ENCODE data around the gene CEP170B. TPM values are rescaled to one million over a fixed set of nuclear protein-coding genes. Genes with fewer than 3 reads are reported as not detected.
"Not testable (repeated sequence)": the region's sequence is repeated elsewhere in the genome, so short reads cannot be mapped to it uniquely, and the experiment has no call there.

Gene CEP170B
- polyA plus RNA-seq, 1 donor, result 11.7 TPM

- DNase-seq, result no peak
These were observed 12.9 kb downstream of the CEP170B start for GRCh38 chr14:104877806-104878550.

GRCh38 chr14:104878582-104878981 is 13.5 kb downstream of the CEP170B start:
- no peak for DNase-seq

GRCh38 chr14:104879201-104879982 is 14.3 kb downstream of the CEP170B start:
- DNase-seq, result no peak

GRCh38 chr14:104879983-104880565 is 15.0 kb downstream of the CEP170B start:
- no peak for DNase-seq

- no peak for DNase-seq
These were observed 15.6 kb downstream of the CEP170B start for GRCh38 chr14:104880584-104881210.

GRCh38 chr14:104881369-104881979 is 16.4 kb downstream of the CEP170B start:
- DNase-seq, result no peak

- DNase-seq, result no peak
These were observed 17.4 kb downstream of the CEP170B start for GRCh38 chr14:104882325-104882973.

GRCh38 chr14:104882991-104883660 is 18.1 kb downstream of the CEP170B start:
- no peak for DNase-seq

GRCh38 chr14:104883681-104884361 is 18.8 kb downstream of the CEP170B start:
- DNase-seq, result no peak

GRCh38 chr14:104884381-104884780 is 19.3 kb downstream of the CEP170B start:
- not testable (repeated sequence) for DNase-seq

GRCh38 chr14:104885031-104885972 is 20.2 kb downstream of the CEP170B start:
- no peak for DNase-seq

- no peak for DNase-seq
These were observed 21.1 kb downstream of the CEP170B start for GRCh38 chr14:104885973-104886689.

- DNase-seq, result no peak
These were observed 21.9 kb downstream of the CEP170B start for GRCh38 chr14:104886690-104887622.

GRCh38 chr14:104887623-104888488 is 22.8 kb downstream of the CEP170B start:
- no peak for DNase-seq

GRCh38 chr14:104888489-104889374 is 23.7 kb downstream of the CEP170B start:
- DNase-seq, result no peak
